Effector CD8-positive, alpha-beta T cell (primary cell): ENCODE measurements around the gene PCGF3.
"Not testable (repeated sequence)": the region's sequence is repeated elsewhere in the genome, so short reads cannot be mapped to it uniquely, and the experiment has no call there.

ENCODE experiments used
- DNase-seq: peaks from one replicate; lab custom pipeline; 2025; lab: John Stamatoyannopoulos, UW

Gene PCGF3

GRCh38 chr4:704198-704891 lies 1.3 kb upstream of the PCGF3 start:
- DNase-seq: no peak

DNA sequence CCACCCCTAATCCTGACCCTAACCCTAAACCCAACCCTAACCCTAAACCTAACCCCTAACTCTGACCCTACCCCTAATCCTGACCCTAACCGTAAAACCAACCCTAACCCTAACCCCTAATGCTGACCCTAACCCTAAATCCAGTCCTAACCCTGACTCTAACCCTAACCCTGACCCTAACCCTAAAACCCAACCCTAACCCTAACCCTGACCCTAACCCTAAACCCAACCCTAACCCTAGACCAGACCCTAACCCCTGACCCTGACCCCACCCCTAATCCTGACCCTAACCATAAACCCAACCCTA lies 708 bp upstream of the PCGF3 start:
- no peak for DNase-seq

GRCh38 chr4:706083-706633 lies 526 bp downstream of the PCGF3 start:
- DNase-seq: not testable (repeated sequence)

- no peak for DNase-seq
Measured at GRCh38 chr4:706834-707598, 1.4 kb downstream of the PCGF3 start.

- DNase-seq: no peak
Measured at GRCh38 chr4:707929-708630, 2.4 kb downstream of the PCGF3 start.

GRCh38 chr4:708631-708933 lies 3.0 kb downstream of the PCGF3 start:
- DNase-seq: no peak

GRCh38 chr4:709348-709747 lies 3.7 kb downstream of the PCGF3 start:
- no peak for DNase-seq

DNA sequence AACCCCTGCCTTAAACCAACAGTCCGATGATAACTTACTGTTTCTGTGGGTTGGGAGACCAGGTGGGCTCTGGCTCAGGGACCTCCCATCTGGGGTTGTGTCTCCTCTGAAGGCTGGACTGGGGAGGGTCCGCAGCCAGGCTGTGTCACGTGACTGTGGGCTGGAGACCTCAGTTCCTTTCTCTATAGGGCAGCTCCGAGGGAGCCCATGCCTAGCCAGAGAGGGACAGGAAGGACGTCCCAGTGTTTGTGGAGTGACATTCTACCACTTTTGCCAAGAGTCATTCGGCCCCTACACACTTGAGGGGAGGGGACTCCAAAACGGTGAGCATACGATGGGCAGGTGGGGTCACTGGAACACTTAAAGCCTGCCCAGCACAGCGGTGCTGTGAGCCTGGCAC lies 4.5 kb downstream of the PCGF3 start:
- DNase-seq: no peak

DNA sequence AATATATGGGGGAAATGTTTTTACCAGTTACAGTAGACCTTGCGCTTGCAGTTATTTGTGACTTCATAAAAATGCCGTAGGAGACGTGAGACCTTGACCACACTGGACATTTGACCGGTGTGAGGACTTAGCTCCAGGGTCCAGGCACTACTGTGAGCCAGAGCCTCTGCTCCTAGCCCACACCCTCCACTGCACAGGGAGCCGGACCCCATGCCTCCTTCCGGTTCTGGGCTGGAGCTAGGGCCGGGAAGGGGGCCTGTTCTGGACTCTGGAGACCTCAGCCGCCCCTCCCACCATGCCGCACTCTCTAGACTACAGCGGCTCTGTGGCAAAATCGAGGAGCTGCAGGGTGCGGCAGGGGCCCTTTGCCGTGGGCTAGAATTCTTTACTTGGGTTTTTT lies 5.3 kb downstream of the PCGF3 start:
- no peak for DNase-seq

- DNase-seq: no peak
Measured at GRCh38 chr4:712093-712492, 6.5 kb downstream of the PCGF3 start.

DNA sequence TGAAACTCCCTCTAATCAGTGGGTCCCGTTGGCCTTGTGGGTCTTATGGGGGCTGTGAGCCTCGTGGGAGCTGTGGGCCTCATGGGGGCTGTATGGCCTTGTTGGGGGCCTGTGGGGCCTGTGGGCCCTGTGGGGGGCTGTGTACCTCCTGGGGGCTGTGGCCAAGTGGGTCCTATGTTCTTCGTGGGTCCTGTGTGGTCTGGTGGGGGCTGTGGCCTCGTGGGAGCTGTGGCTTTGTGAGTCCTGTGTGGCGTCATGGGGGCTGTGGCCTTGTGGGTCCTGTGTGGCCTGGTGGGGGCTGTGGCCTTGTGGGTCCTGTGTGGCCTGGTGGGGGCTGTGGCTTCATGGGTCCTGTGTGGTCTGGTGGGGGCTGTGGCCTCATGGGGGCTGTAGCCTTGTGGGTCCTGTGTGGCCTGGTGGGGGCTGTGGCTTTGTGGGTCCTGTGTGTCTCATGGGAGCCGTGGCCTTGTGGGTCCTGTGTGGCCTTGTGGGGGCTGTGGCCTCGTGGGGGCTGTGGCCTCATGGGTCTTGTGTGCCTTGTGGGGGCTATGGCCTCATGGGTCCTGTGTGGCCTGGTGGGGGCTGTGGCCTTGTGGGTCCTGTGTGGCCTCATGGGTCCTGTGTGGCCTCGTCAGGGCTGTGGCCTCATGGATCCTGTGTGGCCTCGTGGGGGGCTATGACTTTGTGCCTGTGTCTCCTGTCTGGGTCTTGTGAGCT lies 7.4 kb downstream of the PCGF3 start:
- DNase-seq: no peak

DNA sequence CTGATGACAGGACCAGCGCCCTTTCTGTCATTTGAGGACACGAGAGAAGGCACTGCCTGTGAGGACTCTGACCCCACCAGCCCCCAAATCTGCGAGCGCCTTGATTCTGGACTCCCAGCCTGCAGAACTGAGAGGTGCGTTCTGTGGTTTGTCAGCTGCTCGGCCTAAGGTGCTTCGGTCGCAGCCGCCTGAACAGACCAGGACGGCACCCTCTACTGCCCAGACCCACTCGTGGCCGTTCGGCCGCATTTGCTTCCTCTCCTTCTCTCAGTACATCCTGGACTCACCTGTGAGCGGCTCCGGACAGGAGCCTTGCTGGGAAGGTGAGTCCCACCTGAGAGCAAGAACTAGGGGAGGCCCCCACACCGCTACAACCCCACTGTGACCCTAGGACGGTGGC lies 8.5 kb downstream of the PCGF3 start:
- no peak for DNase-seq

DNA sequence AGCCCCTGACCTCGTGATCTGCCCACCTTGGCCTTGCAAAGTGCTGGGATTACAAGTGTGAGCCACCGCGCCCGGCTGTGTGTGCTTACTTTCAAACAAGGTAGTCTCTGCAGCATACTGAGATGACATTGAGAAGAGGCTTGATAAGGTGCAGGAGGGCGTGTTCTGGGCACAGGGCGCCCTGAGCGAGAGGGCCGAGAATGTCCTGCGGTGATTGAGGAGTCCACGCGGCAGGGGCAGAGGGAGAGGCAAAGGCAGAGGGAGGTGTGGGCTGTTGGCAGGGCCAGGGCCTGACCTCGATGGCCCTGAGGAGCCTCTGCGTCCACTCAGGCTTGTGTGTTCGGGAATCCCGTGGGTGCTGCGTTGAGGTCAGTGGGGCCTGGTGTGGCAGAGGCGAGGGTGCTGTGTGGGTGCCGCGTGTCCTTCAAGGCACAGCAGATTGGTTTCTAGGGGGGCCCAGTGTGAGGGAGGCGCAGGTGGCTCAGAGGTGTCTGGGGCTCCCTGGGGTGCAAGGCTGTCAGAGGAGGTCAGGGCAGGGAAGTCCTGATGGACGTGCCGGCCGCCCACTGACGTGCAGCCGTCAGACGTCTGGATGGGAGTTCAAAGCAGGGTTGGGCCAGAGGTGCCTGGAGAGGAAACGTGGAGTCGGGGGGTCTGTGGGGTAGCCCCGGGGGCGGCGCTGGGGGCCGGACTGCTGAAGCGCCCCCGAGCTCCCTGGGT lies 12.1 kb downstream of the PCGF3 start:
- DNase-seq: no peak

- DNase-seq: no peak
Measured at GRCh38 chr4:718460-718859, 12.8 kb downstream of the PCGF3 start.

DNA sequence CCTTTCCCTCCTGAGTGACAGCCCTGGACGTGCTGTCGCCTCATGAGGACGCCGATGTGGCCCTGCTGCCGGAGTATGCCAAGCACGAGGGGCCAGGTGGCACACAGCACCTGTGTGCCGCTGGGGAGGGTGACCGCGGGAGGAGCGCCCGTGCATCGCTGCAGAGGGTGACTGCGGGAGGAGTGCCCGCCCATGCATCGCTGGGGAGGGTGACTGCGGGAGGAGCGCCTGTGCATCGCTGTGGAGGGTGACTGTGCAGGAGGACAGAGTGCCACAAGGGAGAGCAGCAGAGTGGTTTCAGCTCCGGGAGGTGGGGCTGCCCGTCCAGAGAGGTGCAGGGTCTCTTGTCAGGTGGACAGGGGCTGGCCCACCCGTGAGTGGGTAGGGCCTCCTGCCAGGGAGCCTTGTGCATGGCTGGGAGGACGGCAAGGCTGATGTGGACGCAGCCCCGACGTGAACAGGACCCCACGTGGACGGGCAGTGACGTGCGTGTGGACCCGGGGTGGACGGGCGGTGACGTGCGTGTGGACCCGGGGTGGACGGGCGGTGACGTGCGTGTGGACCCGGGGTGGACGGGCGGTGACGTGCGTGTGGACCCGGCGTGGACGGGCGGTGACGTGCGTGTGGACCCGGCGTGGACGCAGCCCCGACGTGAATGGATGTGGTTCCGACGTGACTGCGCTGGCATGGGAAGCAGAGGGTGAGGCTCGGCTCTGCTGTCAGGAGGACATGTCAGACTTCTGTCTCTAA lies 14.7 kb downstream of the PCGF3 start:
- no peak for DNase-seq

DNA sequence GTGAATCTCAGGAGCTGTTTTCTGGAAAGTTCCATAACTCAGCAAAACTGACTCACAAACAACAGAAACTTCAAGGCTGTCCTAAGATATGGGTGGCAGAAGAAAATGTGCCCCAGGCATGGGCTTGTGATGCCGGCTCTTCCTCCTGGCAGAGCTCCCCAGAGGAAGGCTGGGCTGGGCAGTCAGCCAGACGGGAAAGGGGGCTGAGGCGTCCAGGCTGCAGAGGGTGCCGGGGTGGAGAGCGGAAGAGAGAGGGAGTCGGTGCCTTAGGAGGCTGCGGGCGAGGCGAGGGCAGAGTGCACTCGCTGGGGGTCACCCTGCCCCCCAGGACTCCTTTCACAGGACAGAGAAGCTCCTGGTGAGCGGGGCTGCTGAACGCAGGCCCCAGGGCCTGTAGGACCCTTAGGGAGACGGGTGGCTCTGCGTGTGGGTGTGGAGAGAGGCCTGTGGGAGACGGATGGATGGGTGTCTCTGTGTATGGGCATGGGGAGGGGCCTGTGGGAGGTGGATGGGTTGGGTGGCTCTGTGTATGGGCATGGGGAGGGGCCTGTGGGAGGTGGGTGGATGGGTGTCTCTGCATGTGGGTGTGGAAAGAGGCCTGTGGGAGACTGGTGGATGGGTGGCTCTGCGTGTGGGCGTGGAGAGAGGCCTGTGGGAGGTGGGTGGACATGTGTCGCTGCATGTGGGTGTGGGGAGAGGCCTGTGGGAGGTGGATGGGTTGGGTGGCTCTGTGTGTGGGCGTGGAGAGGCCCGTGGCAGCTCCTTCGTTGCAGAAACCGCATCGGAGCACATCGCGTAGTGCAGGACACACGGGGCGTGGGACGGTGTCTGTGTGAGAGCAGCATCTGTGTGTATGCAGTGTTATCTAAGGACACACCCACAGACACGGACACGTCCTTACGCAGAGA lies 15.9 kb downstream of the PCGF3 start:
- DNase-seq: no peak

DNA sequence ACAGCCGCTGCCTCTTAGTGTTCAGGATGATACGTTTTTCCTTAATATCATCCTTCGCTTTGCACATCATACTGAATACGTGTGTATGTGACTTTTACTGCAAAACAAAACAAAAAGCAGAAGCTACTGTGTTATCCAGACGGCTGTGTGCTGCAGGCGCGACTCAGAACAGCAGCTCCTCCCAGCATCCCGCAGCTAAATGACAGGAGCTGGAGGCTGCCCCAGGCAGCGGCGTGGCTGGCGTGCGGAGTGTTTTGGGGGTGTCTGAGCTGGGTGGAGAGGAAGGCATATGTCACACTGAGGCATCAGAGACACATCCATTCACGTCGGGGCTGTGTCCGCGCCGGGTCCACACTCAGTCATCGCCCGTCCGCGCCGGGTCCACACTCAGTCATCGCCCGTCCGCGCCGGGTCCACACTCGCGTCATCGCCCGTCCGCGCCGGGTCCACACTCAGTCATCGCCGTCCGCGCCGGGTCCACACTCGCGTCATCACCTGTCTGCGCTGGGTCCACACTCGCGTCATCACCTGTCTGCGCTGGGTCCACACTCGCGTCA lies 16.6 kb downstream of the PCGF3 start:
- no peak for DNase-seq

DNA sequence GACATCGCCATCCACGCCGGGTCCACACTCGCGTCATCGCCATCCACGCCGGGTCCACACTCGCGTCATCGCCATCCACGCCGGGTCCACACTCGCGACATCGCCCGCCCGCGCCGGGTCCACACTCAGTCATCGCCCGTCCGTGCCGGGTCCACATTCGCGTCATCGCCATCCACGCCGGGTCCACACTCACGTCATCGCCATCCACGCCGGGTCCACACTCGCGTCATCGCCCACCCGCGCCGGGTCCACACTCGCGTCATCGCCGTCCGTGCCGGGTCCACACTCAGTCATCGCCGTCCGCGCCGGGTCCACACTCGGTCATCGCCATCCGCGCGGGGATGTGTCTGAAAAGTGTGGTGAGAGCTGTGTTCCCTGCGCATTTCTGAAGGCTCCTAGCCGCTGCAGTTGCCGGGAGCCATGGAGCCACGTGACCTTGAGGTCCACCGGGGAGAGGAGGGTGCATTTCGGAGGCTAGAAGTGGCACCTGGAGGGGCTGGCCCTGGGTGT lies 17.3 kb downstream of the PCGF3 start:
- DNase-seq: no peak

DNA sequence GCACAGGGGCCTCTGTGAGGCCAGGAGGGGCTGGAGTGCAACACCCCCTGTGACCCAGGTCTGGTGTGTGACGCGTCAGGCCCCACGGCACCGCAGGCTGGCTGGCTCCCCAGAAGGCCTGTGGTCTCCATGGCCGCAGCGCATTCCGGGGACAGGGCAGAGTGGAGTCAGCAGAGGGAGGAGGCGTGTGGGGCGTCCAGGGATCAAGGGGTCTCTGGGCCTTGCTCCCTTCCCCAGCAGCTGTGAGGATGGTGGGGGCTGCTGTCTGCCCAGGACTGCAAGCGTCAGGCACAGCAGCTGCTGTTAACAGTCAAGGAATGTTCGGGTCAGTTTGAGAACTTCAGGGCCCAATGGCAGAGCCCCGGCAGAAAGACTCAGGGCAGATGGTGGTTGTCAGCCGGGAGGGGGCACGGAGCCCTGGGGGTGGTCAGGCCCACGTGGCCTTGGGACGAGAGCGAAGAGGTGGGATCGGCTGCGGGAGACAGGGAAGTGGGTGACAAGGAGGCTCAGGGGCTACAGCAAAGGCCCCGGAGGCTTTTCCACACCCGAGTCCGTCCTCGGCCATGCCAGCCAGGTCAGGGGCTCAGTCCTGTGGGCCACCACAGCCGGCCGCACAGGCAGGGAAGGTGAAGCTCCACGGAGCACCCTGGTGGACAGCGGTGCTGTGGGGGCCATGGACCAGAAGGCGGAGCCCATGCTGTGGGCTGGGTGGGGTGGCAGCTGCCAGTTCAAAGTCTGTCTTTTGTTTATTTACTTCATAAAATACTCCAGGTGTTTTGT lies 18.3 kb downstream of the PCGF3 start:
- DNase-seq: no peak
